ENCODE measurements around the gene GTPBP2. TPM values are rescaled to one million over a fixed set of nuclear protein-coding genes. Genes with fewer than 3 reads are reported as not detected.

GTPBP2 gene
- total and polyA plus RNA-seq, 2 of the 13 experiments (the other 11 are each of a cell fraction or from before 2014, with no cell fraction given) = 26.9 to 88.2 TPM

- no peak for TF ChIP-seq EHMT2 (IDR thresholded peaks at IDR 0.05; ENCODE audit: borderline replicate concordance, low read depth, low read length)
- TF ChIP-seq, protein P1, sequence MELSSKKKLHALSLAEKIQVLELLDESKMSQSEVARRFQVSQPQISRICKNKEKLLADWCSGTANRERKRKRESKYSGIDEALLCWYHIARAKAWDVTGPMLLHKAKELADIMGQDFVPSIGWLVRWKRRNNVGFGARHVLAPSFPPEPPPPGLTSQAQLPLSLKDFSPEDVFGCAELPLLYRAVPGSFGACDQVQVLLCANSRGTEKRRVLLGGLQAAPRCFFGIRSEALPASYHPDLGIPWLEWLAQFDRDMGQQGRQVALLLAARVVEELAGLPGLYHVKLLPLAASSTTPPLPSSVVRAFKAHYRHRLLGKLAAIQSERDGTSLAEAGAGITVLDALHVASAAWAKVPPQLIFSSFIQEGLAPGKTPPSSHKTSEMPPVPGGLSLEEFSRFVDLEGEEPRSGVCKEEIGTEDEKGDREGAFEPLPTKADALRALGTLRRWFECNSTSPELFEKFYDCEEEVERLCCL (CRISPR knock-in tag; IDR thresholded peaks at IDR 0.05; ENCODE audit: borderline replicate concordance) = 0 out of 2 replicates have a peak, but pooled peaks have one; percentile 34
- TF ChIP-seq FOXO1 (CRISPR knock-in tag; IDR thresholded peaks at IDR 0.05) = 0 out of 2 replicates have a peak, but pooled peaks have one; percentile 55
- TF ChIP-seq KDM3A (CRISPR knock-in tag; IDR thresholded peaks at IDR 0.05; ENCODE audit: low read depth) = no peak; the same call in none of the 2 replicates
- TF ChIP-seq HOXA9 (CRISPR knock-in tag; IDR thresholded peaks at IDR 0.05; ENCODE audit: borderline replicate concordance) = peak; percentile 96
- TF ChIP-seq ZSCAN25 (CRISPR knock-in tag; IDR thresholded peaks at IDR 0.05) = no peak; the same call in none of the 2 replicates
- TF ChIP-seq ATRX (CRISPR knock-in tag; IDR thresholded peaks at IDR 0.05; ENCODE audit: borderline replicate concordance) = no peak
- peak; percentile 13; the same call in 1 of the 2 replicates for TF ChIP-seq MIXL1 (CRISPR knock-in tag; IDR thresholded peaks at IDR 0.05)
- peak; percentile 89; the same call in 1 of the 2 replicates for TF ChIP-seq HOXD1 (CRISPR knock-in tag; IDR thresholded peaks at IDR 0.05)
- peak; percentile 77 for TF ChIP-seq ZNF891 (CRISPR knock-in tag; IDR thresholded peaks at IDR 0.05)
- TF ChIP-seq MAFF (IDR thresholded peaks at IDR 0.05; ENCODE audit: low read depth, low read length) = no peak; the same call in 1 of the 2 replicates
- no peak; the same call in 1 of the 2 replicates for TF ChIP-seq ZNF737 (CRISPR knock-in tag; IDR thresholded peaks at IDR 0.05; ENCODE audit: borderline replicate concordance)
- TF ChIP-seq RFXAP (CRISPR knock-in tag; IDR thresholded peaks at IDR 0.05; ENCODE audit: borderline replicate concordance) = peak; percentile 88; the same call in 1 of the 2 replicates
- peak; percentile 95 for TF ChIP-seq FOXC1 (CRISPR knock-in tag; IDR thresholded peaks at IDR 0.05; ENCODE audit: borderline replicate concordance)
- TF ChIP-seq, protein P2, sequence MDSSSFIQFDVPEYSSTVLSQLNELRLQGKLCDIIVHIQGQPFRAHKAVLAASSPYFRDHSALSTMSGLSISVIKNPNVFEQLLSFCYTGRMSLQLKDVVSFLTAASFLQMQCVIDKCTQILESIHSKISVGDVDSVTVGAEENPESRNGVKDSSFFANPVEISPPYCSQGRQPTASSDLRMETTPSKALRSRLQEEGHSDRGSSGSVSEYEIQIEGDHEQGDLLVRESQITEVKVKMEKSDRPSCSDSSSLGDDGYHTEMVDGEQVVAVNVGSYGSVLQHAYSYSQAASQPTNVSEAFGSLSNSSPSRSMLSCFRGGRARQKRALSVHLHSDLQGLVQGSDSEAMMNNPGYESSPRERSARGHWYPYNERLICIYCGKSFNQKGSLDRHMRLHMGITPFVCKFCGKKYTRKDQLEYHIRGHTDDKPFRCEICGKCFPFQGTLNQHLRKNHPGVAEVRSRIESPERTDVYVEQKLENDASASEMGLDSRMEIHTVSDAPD (CRISPR knock-in tag; IDR thresholded peaks at IDR 0.05) = peak; percentile 73; the same call in 1 of the 2 replicates
- peak; percentile 71; the same call in 1 of the 2 replicates for TF ChIP-seq ZSCAN22 (CRISPR knock-in tag; IDR thresholded peaks at IDR 0.05)
- peak; percentile 69 for TF ChIP-seq ATF3 (CRISPR knock-in tag; IDR thresholded peaks at IDR 0.05)
- TF ChIP-seq THAP9 (CRISPR knock-in tag; IDR thresholded peaks at IDR 0.05; ENCODE audit: borderline replicate concordance) = 0 out of 2 replicates have a peak, but pooled peaks have one; percentile 59
- peak; percentile 28; the same call in 1 of the 2 replicates for TF ChIP-seq PPARG (CRISPR knock-in tag; conservative IDR thresholded peaks at IDR 0.05)
- TF ChIP-seq ADNP (CRISPR knock-in tag; IDR thresholded peaks at IDR 0.05) = 0 out of 2 replicates have a peak, but pooled peaks have one; percentile 33
- TF ChIP-seq RAD21 (CRISPR knock-in tag; IDR thresholded peaks at IDR 0.05) = peak; percentile 7; the same call in 1 of the 2 replicates
- no peak for TF ChIP-seq RFX1 (IDR thresholded peaks at IDR 0.05)
- no peak; the same call in 1 of the 2 replicates for TF ChIP-seq ZNF749 (CRISPR knock-in tag; IDR thresholded peaks at IDR 0.05; ENCODE audit: borderline replicate concordance)
- TF ChIP-seq ZSCAN21 (CRISPR knock-in tag; IDR thresholded peaks at IDR 0.05; ENCODE audit: borderline replicate concordance) = peak; percentile 81; the same call in 1 of the 2 replicates
These were observed 53.1 kb downstream of the GTPBP2 start, which contains the start of the genes POLH and XPO5 (continued) for GRCh38 chr6:43575772-43576551.
